ENCODE results near the gene FAM168A.

- no peak for TF ChIP-seq MYC (IDR thresholded peaks at IDR 0.05; ENCODE audit: low read depth, low read length)
- no peak for TF ChIP-seq CTCF (IDR thresholded peaks at IDR 0.05; ENCODE audit: low read depth, low read length)
- TF ChIP-seq POLR2A (IDR thresholded peaks at IDR 0.05; ENCODE audit: extremely low read depth, insufficient read length): no peak
- no peak for TF ChIP-seq MAX (IDR thresholded peaks at IDR 0.05; ENCODE audit: low read depth, low read length)
Observed at GRCh38 chr11:73570415-73571114, 27.3 kb downstream of the FAM168A start.
